Measurements from ENCODE around the gene UBE2O. TPM values are rescaled to one million over a fixed set of nuclear protein-coding genes. Genes with fewer than 3 reads are reported as not detected.

UBE2O gene
- total and polyA plus RNA-seq, 7 experiments from 2014 or later = 8.7 to 50.8 (median 39.2) TPM

GRCh38 chr17:76422860-76423259, 30.1 kb downstream of the UBE2O start:
- Mint-ChIP-seq H3K27me3 (no peaks in the 10 kb centered on the region), H3K4me3 (peak overlapping the region in 1 of 10 donors; percentile 46), H3K4me1 (peaks cover 8 to 40% (median 26%) of the 10 kb centered on the region in 7 donors), H3K27ac (no peak overlapping the region), H3K36me3 (peaks cover 0 to 17% (median 0%) of the 10 kb centered on the region in 5 donors), H3K9me3 (no peaks in the 10 kb centered on the region)
- no peak for DNase-seq
- Histone ChIP-seq H3K4me3 (ENCODE audit: low read length) (no peak overlapping the region), H3K27me3 (ENCODE audit: control insufficient read depth in 2 of 2, insufficient read depth in 2 of 2, low read length in 2 of 2) (no peaks in the 10 kb centered on the region), H3K27ac (ENCODE audit: low read depth, low read length) (no peak overlapping the region), H3K9me3 (ENCODE audit: control insufficient read depth in 2 of 3, low read length in 3 of 3) (no peaks in the 10 kb centered on the region), H3K36me3 (ENCODE audit: control insufficient read depth in 2 of 3, insufficient read depth in 3 of 3, low read length in 3 of 3) (peaks cover 0 to 5% (median 0%) of the 10 kb centered on the region in 3 experiments), H3K4me1 (ENCODE audit: control insufficient read depth in 2 of 2, insufficient read depth in 2 of 2, low read length in 2 of 2) (no peaks in the 10 kb centered on the region)
- ATAC-seq = no peak
- intact Hi-C loops (cut with micrococcal nuclease) = no loop called here
- CTCF ChIA-PET = no interaction called here
- POLR2A ChIA-PET = no interaction called here

DNA sequence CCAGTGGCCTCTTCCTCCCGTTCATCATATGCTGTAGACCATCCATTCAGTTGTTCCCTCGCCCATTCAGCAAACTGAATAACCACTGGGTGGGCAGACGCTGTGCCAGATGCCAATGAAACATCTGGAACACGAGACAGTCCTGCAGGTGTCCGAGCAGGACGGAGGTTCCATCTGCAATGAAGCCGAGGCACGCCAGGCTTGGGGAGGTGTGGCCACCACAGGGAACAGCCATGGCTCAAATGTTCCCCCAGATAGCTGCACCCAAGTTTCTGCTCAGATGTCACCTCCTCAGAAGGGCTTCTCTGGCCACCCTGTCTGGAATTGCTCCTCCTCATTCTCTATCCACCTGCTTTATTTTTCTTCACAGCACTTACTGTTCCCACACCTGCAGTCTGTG, 30.5 kb downstream of the UBE2O start:
- no peak for ATAC-seq
- POLR2A ChIA-PET = no interaction called here

GRCh38 chr17:76421044-76421407, 31.9 kb downstream of the UBE2O start:
- no peak overlapping the region for H3K27ac ChIP-seq (ENCODE audit: low read depth, low read length)
- DNase-seq = no peak
- Mint-ChIP-seq H3K4me3 (no peak overlapping the region), H3K27me3 (no peaks in the 10 kb centered on the region), H3K4me1 (peaks cover 8 to 36% (median 26%) of the 10 kb centered on the region in 7 donors), H3K27ac (no peak overlapping the region), H3K9me3 (no peaks in the 10 kb centered on the region), H3K36me3 (peaks cover 0 to 20% (median 0%) of the 10 kb centered on the region in 5 donors)
- H3K4me1 ChIP-seq (ENCODE audit: control insufficient read depth in 2 of 2, insufficient read depth in 2 of 2, low read length in 2 of 2) = no peaks in the 10 kb centered on the region
- POLR2A ChIA-PET = no interaction called here
- H3K36me3 ChIP-seq (ENCODE audit: control insufficient read depth in 2 of 3, insufficient read depth in 3 of 3, low read length in 3 of 3) = peaks cover 0 to 11% (median 0%) of the 10 kb centered on the region in 3 experiments
- no peaks in the 10 kb centered on the region for H3K27me3 ChIP-seq (ENCODE audit: control insufficient read depth in 2 of 2, insufficient read depth in 2 of 2, low read length in 2 of 2)
- CTCF ChIA-PET = interaction anchor here (0.6 to 0.7 kb wide), 3 partner anchors 10 to 136 kb away, joined by 3 read pairs; no protein-coding TSS in a partner anchor
- no peak overlapping the region for H3K4me3 ChIP-seq (ENCODE audit: low read length)
- ATAC-seq = no peak
- H3K9me3 ChIP-seq (ENCODE audit: control insufficient read depth in 2 of 3, low read length in 3 of 3) = no peaks in the 10 kb centered on the region
- intact Hi-C loops (cut with micrococcal nuclease) = no loop called here

More for the DNA sequence above, 30.5 kb downstream of the UBE2O start:
- no peaks in the 10 kb centered on the region for H3K4me1 ChIP-seq (ENCODE audit: control insufficient read depth in 2 of 2, insufficient read depth in 2 of 2, low read length in 2 of 2)
- no peak for DNase-seq
- intact Hi-C loops (cut with micrococcal nuclease) = no loop called here
- H3K27ac ChIP-seq (ENCODE audit: low read depth, low read length) = no peak overlapping the region
- H3K36me3 ChIP-seq (ENCODE audit: control insufficient read depth in 2 of 3, insufficient read depth in 3 of 3, low read length in 3 of 3) = peaks cover 0 to 10% (median 0%) of the 10 kb centered on the region in 3 experiments
- H3K4me3 ChIP-seq (ENCODE audit: low read length) = no peak overlapping the region
- Mint-ChIP-seq H3K4me1 (peaks cover 11 to 41% (median 30%) of the 10 kb centered on the region in 7 donors), H3K9me3 (no peaks in the 10 kb centered on the region), H3K4me3 (no peak overlapping the region), H3K27ac (no peak overlapping the region), H3K36me3 (peaks cover 0 to 20% (median 0%) of the 10 kb centered on the region in 5 donors), H3K27me3 (no peaks in the 10 kb centered on the region)
- H3K9me3 ChIP-seq (ENCODE audit: control insufficient read depth in 2 of 3, low read length in 3 of 3) = no peaks in the 10 kb centered on the region
- H3K27me3 ChIP-seq (ENCODE audit: control insufficient read depth in 2 of 2, insufficient read depth in 2 of 2, low read length in 2 of 2) = no peaks in the 10 kb centered on the region
- CTCF ChIA-PET = no interaction called here

DNA sequence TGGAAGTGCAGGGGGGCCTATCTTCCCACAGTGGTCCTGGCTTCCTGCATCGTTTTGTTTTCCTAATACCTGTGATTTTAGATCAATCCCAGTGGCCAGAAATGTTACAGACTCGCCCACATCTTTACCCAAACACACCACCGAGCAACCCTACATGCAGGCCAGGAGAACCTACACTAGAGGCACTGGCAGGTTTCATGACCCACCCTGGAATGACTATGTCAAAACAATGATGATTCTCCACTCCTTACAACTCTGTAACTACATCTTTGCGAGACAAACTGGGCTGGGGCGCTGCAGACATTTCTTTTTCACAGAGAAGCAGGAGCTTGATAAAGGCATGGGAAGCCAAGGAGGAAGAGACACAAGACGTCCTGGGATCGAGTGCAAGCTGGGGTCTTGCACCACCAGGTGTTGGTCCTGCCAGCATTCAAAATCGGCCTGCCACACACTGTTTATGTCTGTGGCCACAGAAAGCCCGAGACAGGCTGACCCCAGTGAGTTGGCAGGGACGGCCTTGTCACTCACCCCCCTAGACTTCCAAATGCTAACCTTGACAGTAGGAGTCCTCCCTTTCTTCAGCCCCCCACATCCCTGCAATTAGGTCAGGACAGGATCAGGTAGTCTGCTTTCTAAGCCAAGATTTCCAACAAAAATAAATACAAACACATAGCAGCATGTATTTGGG, 32.5 kb downstream of the UBE2O start:
- peak overlapping the region in 2 of 9 donors; percentile 54 to 82 for H3K27ac Mint-ChIP-seq
- intact Hi-C loops (cut with micrococcal nuclease) = no loop called here
- Histone ChIP-seq H3K27ac (ENCODE audit: low read depth, low read length) (no peak overlapping the region), H3K4me3 (ENCODE audit: low read length) (no peak overlapping the region), H3K36me3 (ENCODE audit: control insufficient read depth in 2 of 3, insufficient read depth in 3 of 3, low read length in 3 of 3) (peaks cover 0 to 11% (median 0%) of the 10 kb centered on the region in 3 experiments), H3K9me3 (ENCODE audit: control insufficient read depth in 2 of 3, low read length in 3 of 3) (no peaks in the 10 kb centered on the region), H3K4me1 (ENCODE audit: control insufficient read depth in 2 of 2, insufficient read depth in 2 of 2, low read length in 2 of 2) (no peaks in the 10 kb centered on the region), H3K27me3 (ENCODE audit: control insufficient read depth in 2 of 2, insufficient read depth in 2 of 2, low read length in 2 of 2) (no peaks in the 10 kb centered on the region)
- ATAC-seq (no peak), DNase-seq (no peak)
- H3K4me3 Mint-ChIP-seq = no peak overlapping the region
- no peaks in the 10 kb centered on the region for H3K27me3 Mint-ChIP-seq
- H3K9me3 Mint-ChIP-seq = no peaks in the 10 kb centered on the region
- peaks cover 8 to 35% (median 26%) of the 10 kb centered on the region in 7 donors for H3K4me1 Mint-ChIP-seq
- ChIA-PET POLR2A (no interaction called here), CTCF (interaction anchor here (0.6 to 0.7 kb wide), 2 partner anchors 22 to 136 kb away, joined by 3 read pairs; no protein-coding TSS in a partner anchor)
- peaks cover 0 to 19% (median 0%) of the 10 kb centered on the region in 5 donors for H3K36me3 Mint-ChIP-seq

DNA sequence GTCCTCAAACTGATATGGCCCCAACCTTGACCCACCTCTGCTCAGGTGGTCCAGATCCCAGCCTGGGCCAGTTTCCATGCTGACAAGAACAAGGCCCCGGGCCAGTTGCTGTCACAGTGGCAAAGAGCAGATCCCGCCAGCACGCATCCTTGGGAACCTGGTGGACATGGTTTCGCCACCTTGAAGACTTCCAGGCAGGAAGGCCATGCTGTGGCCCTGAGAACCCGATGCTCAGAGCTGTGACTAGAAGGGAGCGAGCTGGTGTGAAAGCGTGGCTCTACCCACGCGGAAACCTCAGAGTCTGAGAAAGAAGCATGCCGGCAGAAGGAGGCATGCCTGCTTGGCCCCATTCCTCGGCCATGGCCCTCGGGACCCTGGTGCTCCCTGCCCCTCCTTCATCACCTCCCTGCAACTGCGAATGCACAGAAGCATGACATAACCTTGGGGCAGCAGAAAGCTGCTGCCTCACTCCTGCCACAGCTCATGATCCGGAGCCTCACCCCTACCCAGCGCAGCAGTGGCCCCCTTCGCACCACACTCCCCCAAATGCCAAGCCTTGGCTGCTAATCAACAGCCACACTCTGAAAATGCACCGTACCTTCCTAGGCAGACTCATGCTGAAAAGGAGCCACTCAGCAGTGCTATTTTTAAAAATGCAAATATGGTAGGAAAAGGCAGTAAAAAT, 33.2 kb downstream of the UBE2O start:
- DNase-seq (no peak), ATAC-seq (no peak)
- ChIA-PET POLR2A (no interaction called here), CTCF (no interaction called here)
- H3K27me3 Mint-ChIP-seq = no peaks in the 10 kb centered on the region
- no peak overlapping the region for H3K4me3 ChIP-seq (ENCODE audit: low read length)
- intact Hi-C loops (cut with micrococcal nuclease) = no loop called here
- no peak overlapping the region for H3K27ac ChIP-seq (ENCODE audit: low read depth, low read length)
- H3K4me1 Mint-ChIP-seq = peaks cover 8 to 32% (median 26%) of the 10 kb centered on the region in 7 donors
- peak overlapping the region in 1 of 9 donors; percentile 54 for H3K27ac Mint-ChIP-seq
- peaks cover 0 to 11% (median 0%) of the 10 kb centered on the region in 3 experiments for H3K36me3 ChIP-seq (ENCODE audit: control insufficient read depth in 2 of 3, insufficient read depth in 3 of 3, low read length in 3 of 3)
- no peaks in the 10 kb centered on the region for H3K4me1 ChIP-seq (ENCODE audit: control insufficient read depth in 2 of 2, insufficient read depth in 2 of 2, low read length in 2 of 2)
- H3K27me3 ChIP-seq (ENCODE audit: control insufficient read depth in 2 of 2, insufficient read depth in 2 of 2, low read length in 2 of 2) = no peaks in the 10 kb centered on the region
- H3K36me3 Mint-ChIP-seq = peaks cover 0 to 17% (median 0%) of the 10 kb centered on the region in 5 donors
- no peaks in the 10 kb centered on the region for H3K9me3 Mint-ChIP-seq
- H3K4me3 Mint-ChIP-seq = no peak overlapping the region
- no peaks in the 10 kb centered on the region for H3K9me3 ChIP-seq (ENCODE audit: control insufficient read depth in 2 of 3, low read length in 3 of 3)

GRCh38 chr17:76417499-76418143, 35.3 kb downstream of the UBE2O start:
- peaks cover 0 to 10% (median 3%) of the 10 kb centered on the region in 3 experiments for H3K36me3 ChIP-seq (ENCODE audit: control insufficient read depth in 2 of 3, insufficient read depth in 3 of 3, low read length in 3 of 3)
- H3K27ac ChIP-seq (ENCODE audit: low read depth, low read length) = no peak overlapping the region
- H3K4me3 ChIP-seq (ENCODE audit: low read length) = no peak overlapping the region
- ChIA-PET CTCF (interaction anchor here (1.0 to 1.2 kb wide), 2 partner anchors 9 to 85 kb away, joined by 3 to 6 read pairs; no protein-coding TSS in a partner anchor), POLR2A (interaction anchor here (1.8 kb wide), 1 partner anchor 10 kb away, joined by 6 read pairs; no protein-coding TSS in a partner anchor)
- H3K27me3 ChIP-seq (ENCODE audit: control insufficient read depth in 2 of 2, insufficient read depth in 2 of 2, low read length in 2 of 2) = no peaks in the 10 kb centered on the region
- DNase-seq = no peak
- Mint-ChIP-seq H3K36me3 (peaks cover 0 to 13% (median 0%) of the 10 kb centered on the region in 5 donors), H3K27me3 (no peaks in the 10 kb centered on the region), H3K4me1 (peaks cover 9 to 33% (median 23%) of the 10 kb centered on the region in 7 donors), H3K27ac (peak overlapping the region in 7 of 9 donors; percentile 9 to 82 (median 40)), H3K9me3 (no peaks in the 10 kb centered on the region), H3K4me3 (no peak overlapping the region)
- no peaks in the 10 kb centered on the region for H3K4me1 ChIP-seq (ENCODE audit: control insufficient read depth in 2 of 2, insufficient read depth in 2 of 2, low read length in 2 of 2)
- intact Hi-C loops (cut with micrococcal nuclease) = no loop called here
- H3K9me3 ChIP-seq (ENCODE audit: control insufficient read depth in 2 of 3, low read length in 3 of 3) = no peaks in the 10 kb centered on the region
- ATAC-seq = no peak

Measured in naive thymus-derived CD4-positive, alpha-beta T cell (primary cell).